ENCODE results near the gene MDFI.

MDFI gene

GRCh38 chr6:41702089-41702745 is 63.9 kb downstream of the MDFI start:
- DNase-seq (ENCODE audit: low read depth in 2 of 3, low spot score in 1 of 3), result no peak

GRCh38 chr6:41702771-41703494 is 64.7 kb downstream of the MDFI start:
- no peak for DNase-seq (ENCODE audit: low read depth in 2 of 3, low spot score in 1 of 3)

All from stimulated activated CD4-positive, alpha-beta T cell treated with anti-CD3 and anti-CD28 coated beads, Interleukin-12 subunit alpha, Interleukin-12 subunit beta, amount 100 ng/mL, for 48 hours (primary cell).